NCI-H1436 treated with DMSO at 0.1 percent for 48 hours (cell line): ENCODE data around the gene ARHGAP33.
A peak's percentile ranks its signal among the peaks of the same experiment; 100 is the strongest.
"Not testable (repeated sequence)": the region's sequence is repeated elsewhere in the genome, so short reads cannot be mapped to it uniquely, and the experiment has no call there.

Experiments
- DNase-seq: peaks from one replicate; lab custom pipeline; 2025; lab: John Stamatoyannopoulos, UW

The ARHGAP33 gene

DNA sequence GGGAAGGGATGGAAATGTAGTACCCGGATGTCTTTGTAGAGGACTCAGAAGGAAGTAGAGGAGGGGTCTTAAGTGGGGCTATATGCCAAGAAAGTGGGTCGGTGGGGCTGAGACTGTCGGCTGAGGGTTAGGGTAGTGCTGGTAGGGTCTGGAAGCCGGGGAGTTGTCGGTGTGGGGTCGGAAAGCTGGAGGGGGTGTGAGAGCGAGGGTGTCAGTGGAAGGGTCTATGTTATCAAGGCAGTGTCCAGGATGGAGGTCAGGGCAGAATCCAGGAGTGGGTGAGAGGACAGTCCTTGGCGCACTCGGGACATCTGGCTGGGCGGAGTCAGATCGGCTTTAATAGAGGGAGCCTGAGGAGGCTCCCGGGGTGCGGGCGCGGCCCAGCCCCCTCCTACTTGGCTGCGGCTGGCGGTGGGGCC is 20.2 kb upstream of the ARHGAP33 start:
- no peak for DNase-seq

DNA sequence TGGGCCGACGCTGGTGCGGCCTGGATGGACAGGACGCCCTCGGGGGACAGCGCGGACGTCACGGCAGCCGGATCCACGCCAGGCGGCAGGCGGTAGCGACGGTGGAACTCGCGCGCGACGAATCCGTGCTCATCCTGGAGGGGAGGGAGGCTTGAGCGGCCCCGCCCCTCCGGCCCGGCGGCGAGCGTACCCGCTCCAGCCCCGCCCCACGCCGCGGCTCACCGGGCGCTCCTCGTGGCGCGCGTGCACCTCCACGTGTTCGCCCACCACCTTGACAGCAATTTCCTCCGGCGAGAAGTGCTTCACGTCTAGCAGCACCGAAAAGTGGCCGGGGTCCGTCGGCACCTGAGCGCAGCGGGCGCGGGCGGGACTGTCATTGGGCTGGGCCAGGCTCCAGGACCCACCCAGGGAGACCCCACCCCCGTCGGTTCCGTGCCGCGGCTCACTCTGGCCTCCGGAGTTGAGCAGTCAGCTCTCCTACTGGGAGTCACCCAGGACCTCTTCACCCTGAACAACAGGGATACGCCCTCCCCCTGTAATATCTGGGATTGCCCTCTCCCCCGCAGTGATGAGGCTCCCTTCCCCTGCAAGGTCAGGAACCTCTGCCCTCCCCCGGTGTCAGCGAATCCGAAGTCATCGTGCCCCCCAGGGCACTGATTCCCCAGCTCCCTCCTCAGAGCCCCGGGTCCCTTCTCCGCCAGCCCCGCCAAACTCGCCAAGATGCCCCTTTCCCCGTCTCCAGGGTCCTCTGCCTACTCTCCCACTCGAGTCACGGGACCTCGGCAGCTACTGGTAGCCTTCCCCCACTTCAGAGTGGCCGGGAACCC is 19.6 kb upstream of the ARHGAP33 start:
- DNase-seq = no peak

DNA sequence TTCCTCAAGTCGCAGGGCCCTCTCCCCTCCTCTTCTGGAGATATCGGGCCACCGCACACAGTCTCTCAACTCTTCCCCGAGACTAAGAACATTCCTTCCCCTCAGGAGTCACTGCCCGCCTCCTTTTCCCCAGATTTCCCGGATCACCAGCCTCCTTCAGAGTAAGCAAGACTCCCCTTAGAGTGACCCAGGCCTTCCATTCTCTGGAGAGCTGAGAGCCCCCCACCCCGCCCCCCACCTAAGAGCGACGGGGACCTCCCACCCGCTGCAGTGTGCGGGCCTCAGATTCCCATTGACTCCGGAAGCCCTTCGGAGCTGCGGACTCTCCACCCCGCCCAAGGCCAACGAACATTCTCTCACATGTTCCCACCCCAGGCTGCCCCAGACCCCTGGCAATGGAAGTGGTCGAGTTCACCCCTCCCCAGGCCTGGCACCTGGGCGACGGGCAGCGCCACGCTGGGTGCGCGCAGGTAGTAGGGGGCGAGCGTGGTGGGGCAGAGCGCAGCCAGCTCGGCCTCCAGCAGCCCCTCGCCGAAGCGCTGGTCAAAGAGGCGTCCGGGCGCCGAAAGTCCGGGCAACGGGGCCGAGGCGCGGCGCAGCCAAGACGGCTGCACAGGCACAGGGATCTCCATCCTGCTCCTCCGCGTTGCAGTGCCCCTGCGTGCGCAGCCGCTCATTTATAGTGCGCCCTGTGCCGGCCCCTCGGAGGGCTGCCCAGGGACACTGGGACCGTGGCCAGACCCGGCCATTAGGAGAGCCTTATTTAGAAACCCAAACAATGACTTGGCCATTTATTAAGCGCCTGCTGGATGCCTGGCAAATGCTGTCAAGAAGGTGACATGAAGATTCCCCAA is 18.8 kb upstream of the ARHGAP33 start, which contains the start of gene HSPB6:
Gene HSPB6 (minus strand): TSS at position 653 of the 854 bp plus-strand sequence. CDS start 21 bp downstream, at position 632.
- DNase-seq = no peak

DNA sequence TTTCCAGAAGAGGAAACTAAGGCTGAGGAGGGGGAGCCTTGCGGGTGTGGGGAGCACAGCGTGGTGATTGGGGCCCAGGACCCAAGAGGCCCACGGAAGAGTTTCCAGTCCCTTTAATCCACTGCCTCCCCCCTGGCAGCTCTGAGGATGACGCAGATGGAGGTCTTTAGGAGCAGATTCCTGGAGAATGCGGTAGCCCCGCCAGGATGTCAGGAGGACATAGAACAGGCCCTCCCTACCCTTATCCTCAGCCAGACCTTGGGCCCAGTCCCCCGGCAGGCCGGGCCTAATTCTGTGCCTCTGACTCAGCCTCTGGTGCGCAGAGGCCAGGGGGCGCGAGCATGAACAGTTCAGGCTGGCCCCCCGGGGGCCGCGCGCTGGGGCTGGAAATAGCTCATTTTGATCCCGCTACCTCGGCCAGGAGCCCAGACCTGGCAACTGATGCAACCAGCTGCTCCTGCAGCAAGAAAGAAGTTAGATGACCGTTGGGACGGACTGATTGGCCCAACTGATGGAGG is 18.1 kb upstream of the ARHGAP33 start:
- no peak for DNase-seq

DNA sequence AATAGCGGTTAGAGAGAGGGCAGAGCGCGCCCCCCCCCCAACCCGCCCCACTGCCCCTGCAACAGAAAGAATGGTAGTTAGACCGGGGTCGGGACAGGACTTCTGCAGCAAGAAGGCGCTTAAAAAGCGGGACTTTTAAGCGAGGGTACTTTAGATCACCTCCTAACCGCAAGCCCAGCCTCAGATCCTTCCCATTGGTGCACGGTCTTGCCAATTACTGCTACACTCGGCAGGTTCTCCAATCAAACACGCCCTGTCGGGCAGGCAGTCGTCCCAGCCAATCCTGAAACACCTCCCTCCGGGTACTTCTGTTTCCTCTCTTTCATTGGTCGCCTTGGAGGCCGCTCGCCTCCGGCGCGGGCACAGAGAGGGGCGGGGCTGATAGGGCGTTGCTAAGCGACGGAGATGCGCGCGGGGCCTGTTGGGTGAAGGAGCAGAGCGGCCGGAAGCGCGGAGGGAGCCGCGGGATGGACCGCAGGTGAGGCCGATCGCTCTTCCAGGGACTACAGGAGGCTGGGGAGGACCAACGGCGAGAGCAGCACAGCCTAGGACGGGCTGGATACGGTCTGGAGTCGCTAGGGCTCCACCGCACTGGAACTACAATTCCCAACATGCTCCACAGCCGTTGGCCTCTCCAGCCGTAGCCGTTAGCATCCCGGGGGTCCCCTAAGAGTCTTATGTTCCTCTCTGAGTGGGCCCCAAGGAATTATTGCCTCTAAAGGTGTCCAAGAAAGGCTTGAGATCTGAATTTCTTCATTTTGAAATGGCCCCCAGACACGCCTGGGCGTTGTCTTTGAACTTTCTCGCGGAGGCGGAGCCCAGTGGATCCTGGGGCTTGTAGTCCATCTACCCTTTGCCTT is 17.4 kb upstream of the ARHGAP33 start, which contains the start of gene PROSER3:
Gene PROSER3 (plus strand): TSS at position 428 of the 860 bp plus-strand sequence. CDS start 40 bp downstream, at position 468.
- DNase-seq = peak; percentile 98

DNA sequence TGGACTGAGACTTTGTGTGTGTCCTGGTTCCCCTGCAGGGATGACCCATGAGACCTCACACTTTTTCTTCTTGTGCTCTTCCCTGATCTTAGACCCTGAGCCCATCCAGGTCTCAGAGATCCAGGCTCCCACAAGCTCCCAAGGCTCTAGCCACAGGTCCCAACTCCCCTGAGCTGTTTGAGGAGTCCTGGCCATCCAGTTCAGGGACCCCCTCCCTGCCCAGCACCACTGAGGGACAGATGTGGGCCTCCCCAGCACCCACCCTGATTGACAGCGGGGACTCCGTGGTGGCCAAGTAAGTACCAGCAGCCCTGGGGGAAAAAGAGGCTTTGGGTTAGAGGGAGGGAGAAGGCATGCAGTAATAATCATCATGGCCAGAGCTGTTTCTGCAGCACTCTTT is 15.7 kb upstream of the ARHGAP33 start:
- DNase-seq = no peak

DNA sequence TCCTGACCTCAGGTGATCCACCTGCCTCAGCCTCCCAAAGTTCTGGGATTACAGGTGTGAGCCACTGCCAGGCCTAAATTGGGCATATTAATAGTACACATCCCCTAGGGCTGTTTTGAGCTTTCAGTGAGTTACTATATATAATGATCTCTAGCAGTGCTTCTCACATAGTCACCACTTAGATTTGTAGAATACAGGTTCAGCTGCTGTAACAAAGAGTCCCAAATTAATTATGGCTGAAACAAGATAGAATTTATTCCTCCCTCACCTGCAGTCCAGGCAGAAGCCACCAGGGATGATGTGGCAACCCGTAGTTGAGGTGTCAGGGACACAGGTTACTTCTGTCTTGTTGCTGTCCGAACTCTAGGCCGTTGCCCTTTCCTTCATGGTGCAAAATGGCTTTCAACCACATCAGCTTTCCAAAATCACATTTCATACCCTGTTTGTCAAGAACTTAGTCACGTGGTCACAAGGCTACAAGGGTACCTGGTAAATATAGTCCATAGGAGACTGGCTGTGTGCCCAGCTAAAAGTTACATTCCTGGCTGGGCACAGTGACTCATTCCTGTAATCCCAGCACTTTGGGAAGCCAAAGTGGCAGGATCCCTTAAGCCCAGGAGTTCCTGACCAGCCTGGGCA is 14.5 kb upstream of the ARHGAP33 start:
- no peak for DNase-seq

DNA sequence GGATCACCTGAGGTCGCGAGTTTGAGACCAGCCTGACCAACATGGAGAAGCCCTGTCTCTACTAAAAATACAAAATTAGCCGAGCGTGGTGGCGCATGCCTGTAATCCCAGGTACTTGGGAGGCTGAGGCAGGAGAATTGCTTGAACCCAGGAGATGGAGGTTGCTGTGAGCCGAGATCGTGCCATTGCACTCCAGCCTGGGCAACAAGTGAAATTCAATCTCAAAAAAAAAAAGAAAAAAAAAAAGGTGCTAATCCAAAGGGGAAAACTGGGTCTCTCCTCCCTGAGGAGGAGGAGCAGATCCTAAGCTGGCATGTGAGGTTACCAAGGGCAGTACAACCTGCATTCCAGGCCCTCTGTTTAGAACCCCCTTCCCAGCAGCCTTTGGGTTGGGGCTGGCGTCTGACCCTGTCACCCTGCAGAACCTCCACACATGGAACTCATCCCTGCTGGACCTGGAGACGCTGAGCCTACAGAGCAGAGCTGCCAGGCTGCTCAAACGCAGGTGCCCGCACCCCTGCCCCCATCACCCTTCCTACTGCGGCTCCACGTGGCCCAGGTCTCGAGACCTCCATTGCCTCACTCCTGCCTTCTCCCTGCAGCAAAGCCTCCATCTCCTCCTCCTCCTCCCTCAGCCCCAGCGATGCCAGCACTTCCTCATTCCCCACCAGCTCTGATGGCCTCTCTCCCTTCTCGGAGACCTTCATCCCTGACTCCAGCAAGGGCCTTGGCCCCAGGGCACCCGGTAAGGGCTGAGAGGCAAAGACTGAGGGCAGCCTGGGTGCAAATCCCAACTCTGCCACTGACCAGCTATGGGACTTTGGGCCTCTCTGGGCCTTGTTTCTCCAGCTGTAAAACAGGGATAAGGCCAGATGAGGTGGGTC is 10.7 kb upstream of the ARHGAP33 start:
- no peak for DNase-seq

DNA sequence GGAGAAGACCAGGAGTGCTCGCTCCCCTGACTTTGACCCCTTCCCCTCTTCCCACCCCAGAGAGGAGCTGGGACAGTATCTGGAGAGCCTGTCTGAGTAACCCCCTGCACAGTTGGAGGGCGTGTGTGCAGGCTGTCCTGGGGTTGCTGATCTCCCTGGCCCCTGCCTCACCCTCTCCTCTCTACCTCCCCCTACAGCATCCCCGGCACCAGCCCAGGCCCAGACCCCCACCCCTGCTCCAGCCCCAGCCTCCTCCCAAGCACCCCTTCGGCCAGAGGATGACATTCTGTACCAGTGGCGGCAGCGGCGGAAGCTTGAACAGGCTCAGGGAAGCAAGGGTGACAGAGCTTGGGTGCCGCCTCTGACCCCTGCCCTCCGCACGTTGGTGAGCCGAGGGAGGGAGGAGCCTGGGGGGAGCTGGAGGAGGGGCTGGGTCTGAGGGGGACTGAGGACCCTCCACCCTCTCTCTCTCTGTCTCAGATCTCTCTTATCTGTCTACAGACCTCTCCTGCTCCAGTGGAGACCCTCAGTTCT is 8.7 kb upstream of the ARHGAP33 start:
- no peak for DNase-seq

DNA sequence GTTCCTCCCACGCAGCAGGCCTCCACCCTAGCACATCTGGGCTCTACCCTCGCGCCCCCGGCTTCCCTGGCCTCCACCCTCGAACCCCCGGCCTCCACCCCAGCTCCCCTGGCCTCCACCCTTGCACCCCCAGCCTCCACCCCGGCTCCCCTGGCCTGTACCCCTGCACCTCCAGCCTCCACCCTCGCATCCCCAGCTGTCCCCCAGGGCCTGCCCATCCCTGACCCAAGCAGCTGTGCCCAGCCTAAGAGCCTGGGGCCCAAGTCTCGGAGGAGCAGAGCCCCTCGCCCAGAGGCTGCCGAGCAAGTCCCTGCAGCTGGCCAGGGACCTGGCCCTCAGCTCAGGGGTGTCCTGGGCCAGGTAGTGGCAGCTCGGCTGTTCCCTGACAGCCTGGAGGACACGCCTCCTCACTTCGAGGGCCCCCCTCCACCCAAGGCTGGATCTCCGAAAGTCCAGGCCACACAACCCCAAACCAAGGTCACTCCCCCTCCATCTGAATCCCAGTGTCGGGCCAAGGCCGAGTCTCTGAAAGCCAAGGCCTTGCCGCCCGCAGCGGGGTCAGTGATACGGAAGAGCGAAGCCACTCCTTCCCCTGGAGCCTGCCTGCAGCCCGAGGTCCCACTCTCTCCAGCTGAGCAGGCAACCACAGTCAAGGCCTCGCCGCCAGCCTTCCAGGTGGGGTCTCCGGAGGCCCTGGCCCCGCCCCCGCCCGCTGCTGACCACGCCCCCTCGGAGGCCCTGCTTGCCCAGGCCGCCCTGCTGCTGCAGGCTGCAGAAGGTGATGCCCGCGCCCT is 7.9 kb upstream of the ARHGAP33 start:
- no peak for DNase-seq

DNA sequence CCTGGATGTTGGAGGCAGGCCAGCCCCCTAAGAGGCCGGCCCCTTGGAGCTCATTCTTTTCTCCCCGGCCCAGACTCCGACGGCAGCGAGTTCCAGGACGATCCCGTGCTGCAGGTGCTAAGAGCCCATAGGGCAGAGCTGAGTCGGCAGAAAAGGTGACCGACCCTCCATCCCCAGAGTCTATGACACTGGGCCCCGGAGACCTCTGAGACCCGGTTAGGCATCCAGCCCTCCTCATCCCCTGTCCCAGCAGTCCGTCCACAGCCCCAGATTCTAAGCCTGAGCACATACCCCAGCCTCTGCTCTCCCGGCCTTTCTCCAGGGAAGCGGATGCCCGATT is 7.3 kb upstream of the ARHGAP33 start:
- no peak for DNase-seq

DNA sequence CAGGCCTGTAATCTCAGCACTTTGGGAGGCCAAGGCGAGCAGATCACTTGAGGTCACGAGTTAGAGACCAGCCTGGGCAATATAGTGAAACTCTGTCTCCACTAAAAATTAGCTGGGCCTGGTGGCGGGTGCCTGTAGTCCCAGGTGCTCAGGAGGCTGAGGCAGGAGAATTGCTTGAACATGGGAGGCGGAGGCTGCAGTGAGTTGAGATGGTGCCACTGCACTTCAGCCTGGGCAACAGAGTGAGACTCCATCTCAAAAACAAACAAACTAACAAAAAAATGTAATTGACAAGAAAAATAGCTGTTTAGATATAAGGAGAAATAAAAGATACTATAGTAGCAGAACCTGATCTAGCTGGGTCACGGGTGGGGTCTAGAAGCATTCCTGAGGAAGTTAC is 3.0 kb upstream of the ARHGAP33 start:
- not testable (repeated sequence) for DNase-seq

DNA sequence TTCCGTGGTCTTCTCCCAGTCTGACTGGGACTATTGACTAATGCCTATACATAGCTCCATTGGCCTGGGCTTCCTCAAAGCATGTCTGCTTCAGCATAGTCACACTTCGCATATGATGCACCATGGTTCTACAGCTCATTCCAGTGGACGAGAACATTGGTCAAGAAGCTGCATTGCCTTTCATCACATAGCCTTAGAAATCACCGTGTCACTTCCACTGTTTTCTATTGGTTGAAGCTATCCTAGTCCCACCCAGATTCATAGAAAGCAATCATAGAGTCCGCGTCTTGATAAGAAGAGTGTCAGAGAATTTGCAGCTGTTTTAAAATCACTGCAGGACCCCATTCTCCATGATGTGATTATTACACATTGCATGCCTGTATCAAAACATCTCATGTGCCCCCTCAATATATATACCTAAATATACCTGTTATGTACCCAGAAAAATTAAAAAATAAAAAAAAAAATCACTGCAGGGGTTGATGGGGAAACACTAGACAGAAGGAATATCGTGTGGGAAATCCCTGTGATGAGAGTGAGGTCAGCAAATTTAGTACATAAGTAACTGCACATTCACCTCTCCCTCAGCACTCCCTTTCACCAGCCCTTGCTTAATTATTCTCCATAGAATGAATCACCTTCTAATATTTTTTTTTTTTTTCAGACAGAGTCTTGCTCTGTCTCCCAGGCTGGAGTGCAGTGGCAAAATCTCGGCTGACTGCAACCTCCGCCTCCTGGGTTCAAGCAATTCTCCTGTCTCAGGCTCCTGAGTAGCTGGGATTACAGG is 2.2 kb upstream of the ARHGAP33 start:
- DNase-seq = no peak

DNA sequence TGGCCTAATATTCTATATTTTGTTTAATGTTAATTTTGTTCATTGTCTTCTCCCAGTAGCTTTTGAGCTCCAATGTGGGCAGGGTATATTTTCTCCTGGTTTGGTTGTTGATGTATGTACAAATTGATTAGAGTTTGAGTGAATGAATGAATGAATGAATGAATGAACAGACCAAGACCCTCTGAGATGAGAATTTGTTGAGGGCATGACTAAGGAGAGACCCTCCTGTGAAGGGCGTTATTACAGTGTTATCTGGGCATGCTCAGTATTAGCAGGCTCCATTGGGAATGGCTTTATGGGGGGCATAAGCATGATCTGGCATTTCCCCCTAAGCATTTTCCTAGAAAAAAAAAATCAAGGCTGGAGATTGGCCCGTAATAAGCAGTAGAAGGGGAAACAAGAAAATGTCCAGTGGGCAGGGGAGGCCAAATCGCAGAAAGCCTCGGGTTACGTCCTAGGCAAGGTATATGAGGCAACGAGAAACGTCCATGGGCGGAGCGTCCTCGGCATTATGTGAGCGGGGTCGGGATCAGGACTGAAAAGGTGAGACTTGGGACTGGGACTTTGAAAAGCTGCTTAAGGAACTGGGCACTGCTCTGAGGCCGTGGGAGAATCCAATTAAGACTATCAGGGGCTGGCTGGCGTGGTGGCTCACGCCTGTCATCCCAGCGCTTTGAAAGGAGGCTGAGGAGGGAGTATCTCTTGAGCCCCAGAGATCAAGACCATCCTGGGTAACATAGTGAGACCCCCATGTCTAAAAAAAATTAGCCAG is 904 bp upstream of the ARHGAP33 start:
- DNase-seq = no peak

DNA sequence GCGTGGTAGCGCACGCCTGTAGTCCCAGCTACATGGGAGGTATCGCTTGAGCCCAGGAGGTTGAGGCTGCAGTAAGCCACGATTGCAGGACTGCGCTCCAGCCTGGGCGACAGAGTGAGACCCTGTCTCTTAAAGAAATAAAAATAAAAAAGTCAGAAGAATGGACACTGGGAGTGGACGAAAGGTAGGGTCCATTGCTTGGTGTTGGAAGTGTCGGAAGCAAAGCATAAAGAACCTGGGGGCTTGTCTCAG is 392 bp upstream of the ARHGAP33 start:
- no peak for DNase-seq

DNA sequence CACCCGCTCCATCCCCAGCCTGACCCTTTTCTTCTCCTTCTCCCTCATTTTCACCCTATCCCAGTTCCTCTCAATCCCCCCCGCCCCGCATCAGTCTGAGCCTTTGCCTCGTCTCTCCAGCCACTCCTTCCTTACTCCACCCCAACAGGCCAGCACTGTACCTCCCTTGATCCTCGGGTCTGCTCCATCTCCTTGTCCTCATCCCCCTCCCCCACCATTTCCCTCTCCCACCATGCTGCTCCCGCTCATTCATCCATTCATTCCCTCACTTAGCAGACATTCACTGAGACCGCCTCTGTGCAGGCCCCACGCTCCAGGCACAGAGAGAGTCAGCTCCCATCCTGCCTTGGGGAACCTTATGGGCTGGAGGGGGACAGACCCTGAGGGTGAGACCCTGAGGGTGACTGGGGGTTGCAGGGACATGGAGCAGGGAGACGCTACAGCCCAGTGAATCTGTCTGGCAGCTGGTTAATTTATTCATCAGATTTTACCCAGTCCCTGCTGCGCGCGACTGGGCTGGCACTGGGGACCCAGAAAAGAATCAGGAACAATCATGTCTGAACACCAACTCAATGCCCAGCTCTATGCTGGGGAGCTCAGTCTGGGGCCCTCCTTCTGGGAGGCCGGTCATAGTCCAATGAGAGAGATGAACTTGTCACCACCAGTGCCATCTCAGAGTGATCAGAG is 881 bp downstream of the ARHGAP33 start:
- DNase-seq = no peak

DNA sequence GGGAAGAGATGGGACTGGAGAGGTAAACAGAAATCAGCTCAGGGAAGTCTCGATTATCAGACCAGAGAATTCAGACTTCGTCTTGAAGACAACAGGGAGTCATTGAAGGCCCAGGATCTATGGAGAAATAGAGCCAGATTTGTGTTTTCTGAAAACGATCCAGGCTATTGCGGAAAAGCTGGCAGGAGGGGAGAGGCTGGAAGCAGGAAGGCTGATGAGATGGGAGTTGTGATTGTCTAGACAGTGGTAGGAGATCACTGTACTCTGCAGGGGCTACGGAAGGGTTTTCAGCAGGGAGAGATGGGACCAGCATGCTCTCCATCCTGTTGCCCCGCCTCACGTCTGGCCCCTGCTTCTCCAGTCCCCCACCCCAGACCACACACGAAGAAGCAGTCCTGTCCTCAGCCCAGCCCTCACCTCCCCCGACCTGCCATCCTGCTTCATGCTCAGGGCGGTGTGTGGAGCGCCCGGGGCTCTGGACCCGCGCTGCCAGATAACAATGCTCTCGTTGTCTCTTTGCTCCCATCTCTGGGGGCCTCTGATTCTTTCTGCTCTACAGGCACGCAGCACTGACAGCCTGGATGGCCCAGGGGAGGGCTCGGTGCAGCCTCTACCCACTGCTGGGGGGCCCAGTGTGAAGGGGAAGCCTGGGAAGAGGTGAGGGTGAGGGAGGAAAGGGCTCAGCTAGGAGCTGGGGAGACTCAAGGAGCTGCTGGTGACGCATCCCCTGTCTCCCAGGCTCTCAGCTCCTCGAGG is 1.9 kb downstream of the ARHGAP33 start:
- DNase-seq = no peak
